ENCODE measurements around the gene KLRD1.
"Not testable (repeated sequence)": the region's sequence is repeated elsewhere in the genome, so short reads cannot be mapped to it uniquely, and the experiment has no call there.

Gene KLRD1

GRCh38 chr12:10339053-10339840, 31.6 kb downstream of the KLRD1 start:
- no peak for DNase-seq

DNA sequence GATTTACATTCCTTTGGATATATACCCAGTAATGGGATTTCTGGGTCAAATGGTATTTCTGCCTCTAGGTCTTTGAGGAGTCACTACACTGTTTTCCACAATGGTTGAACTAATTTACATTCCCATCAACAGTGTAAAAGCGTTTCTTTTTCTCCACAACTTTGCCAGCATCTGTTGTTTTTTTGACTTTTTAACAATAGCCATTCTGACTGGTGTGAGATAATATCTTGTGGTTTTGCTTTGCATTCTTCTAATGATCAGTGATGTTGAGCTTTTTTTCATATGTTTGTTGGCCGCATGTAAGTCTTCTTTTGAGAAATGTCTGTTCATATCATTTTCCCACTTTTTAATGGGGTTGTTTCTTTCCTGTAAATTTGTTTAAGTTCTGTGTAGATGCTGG, 33.3 kb downstream of the KLRD1 start:
- DNase-seq: not testable (repeated sequence)

GRCh38 chr12:10341892-10342509, 34.3 kb downstream of the KLRD1 start:
- peak; percentile 52 for DNase-seq

- not testable (repeated sequence) for DNase-seq
Observed at GRCh38 chr12:10351457-10351856, 43.8 kb downstream of the KLRD1 start.

GRCh38 chr12:10354071-10354470, 46.4 kb downstream of the KLRD1 start:
- DNase-seq: peak; percentile 93

DNA sequence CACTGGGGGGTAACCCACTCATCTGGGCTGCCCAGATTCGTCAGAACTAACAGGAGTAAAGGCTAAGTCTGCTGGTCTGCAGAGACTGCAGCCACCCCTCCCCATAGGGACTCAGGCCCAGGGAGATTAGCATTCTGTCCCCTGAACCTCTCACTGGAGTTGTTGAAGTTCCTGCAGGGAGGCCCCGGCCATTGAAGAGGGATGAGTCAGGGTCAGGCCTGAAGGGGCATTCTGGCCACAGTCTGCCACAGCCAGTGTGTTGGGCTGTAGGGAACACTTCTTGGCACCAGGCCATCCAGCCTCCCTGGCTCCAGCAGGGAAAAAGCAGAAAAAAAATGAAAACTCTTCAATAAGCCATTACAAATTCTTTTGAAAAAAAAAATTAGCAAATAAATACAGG, 46.8 kb downstream of the KLRD1 start:
- peak; percentile 98 for DNase-seq

- DNase-seq: peak; percentile 44
Observed at GRCh38 chr12:10358131-10358530, 50.5 kb downstream of the KLRD1 start.

DNA sequence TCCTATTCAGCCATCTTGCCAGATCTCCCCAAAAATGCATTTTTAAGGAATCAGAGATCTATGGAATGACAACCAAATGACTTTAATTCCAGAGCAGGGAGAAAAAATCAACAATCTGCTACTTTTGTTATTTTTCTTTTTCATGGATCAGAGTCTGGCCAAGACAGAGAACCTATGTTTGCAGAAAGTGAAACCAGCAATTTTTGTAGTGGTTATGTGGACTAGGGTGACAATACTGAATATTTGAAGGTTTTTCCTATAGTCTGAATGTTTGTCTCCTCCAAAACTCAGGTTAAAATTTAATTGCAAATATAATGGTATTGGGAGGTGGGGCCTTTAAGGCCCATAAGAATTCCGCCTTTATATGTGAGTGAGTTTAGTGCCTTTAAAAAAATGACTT, 51.3 kb downstream of the KLRD1 start:
- no peak for DNase-seq

- DNase-seq: peak; percentile 78
Observed at GRCh38 chr12:10361084-10361483, 53.4 kb downstream of the KLRD1 start.

DNA sequence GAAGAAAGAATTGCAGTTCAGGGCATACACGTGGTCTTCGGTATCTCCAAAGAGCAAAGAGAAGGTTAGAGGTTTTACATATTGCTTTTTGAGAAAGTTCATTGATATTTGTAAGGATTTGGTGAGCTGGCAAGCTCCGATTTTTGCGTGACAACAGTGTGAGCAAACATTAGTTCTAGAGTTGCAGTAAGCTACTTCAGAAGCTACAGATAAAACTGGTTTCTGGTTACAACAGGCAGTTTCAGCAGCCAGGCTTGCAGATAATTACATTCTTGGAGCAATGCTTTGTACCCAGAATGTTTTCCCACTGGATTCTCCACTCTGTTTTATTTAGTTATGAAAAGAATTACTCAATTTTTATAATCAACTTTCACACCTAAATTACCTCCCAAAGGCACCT, 54.0 kb downstream of the KLRD1 start:
- DNase-seq: peak; percentile 94

DNA sequence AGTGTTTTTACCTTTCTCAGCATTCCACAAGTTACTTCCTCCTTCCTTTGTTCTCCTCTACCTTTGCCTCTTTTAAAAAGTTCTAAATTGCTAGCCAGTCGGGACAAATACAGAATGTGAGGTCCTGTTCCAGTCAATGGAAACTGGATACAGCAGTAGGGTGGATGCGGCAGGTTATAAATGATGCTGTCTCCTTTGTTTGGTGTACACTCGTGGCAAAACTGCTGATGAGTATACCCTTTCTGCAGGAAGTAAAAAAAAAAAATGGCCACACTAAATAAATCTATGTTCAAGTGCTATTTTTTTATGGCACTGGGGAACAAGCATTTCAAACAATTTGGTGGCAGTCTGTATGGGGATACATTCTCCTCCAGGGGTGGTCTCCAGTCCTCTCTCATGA, 54.7 kb downstream of the KLRD1 start:
- DNase-seq: peak; percentile 91

- peak; percentile 72 for DNase-seq
Observed at GRCh38 chr12:10362828-10363657, 55.4 kb downstream of the KLRD1 start.

- DNase-seq: peak; percentile 76
Observed at GRCh38 chr12:10363658-10363913, 55.9 kb downstream of the KLRD1 start.

- DNase-seq: peak; percentile 95
Observed at GRCh38 chr12:10363914-10364814, 56.5 kb downstream of the KLRD1 start.

DNA sequence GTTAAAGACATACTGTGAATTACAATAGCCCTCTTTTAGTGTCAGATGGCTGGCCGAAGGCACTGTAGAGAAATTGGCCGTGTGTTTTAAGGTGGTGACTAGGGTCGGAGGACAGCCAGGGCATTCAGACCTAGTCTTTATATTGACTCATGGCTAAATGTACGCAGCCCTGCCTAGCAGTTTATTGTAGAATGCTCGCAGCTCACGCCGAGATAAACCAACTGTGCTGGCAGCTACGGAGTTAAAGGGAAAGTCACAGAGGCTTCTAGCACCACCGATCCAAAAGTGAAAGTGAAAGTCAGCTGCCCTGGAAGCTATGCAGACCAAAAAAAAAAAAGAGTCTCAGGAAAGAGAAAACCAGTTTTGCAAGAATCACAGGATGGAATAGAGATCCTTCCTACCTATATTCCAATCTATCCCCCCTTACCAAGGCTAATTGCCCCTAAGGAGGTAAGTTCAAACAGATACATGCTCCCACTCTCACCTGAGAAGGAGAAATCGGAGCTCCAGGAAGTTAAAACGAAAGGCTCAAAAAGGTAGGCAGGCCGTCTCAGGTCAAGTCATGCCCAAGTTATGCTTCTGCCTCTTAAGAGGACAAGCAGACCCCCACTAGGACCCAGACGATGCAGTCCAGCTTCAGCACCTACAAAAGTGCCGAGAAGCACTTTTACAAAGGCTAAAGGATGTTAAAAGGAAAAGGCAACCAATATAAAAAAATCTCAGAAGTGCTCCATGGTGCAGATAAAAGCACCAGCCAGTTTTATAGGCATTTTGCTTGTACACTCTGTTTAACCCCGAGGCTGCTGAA, 57.3 kb downstream of the KLRD1 start:
- peak; percentile 99 for DNase-seq

DNA sequence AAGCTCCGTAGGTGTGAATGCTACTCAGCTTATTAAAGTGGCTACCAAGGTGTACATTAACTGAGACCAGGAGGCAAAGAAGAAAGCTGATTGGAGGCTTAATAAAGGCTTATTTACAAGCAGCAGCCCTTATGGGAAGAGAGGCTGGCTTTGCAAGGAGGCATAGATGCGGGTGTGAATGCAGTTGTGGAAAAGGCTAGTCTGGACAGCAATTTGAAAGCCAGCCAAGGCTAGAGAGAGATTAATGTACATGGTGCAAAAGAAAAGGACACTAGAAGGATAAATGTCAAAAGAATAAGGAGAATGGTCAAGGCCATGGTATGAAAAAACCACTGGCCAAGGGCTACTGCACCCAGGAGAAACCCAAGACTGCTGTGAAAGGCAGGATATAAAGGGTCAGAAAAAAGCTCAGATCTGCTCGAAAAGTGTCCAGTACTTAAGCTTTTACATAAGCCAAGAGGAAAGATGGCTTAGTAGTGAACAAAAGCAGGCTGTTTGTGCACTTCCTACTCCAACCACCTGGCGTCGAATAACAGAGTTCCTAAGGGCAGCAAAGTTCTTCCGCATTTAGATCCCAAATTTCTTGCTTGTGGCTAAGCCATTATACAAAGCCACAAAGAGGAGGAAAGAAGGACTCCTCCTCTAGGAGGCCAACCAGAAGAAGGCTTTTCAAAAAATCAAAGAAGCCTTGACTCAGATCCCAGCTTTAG, 58.2 kb downstream of the KLRD1 start:
- DNase-seq: peak; percentile 83

DNA sequence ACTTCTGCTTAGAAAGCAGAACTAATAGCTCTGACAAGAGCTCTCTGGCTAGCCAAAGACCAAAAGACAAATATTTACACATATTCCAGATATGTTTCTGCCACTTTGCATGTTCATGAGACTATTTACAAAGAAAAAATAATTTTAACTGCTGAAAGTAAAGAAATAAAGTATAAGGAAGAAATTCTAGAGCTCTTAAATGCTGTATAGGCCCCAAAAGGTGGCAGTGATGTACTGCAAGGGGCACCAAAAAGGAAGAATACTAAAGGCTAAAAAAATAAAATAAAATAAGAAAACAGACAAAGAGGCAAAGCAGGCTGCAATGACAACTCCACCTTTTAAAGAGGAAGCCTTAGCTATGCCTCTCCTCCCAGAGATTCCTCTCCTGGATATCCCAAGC, 59.2 kb downstream of the KLRD1 start:
- DNase-seq: peak; percentile 90

DNA sequence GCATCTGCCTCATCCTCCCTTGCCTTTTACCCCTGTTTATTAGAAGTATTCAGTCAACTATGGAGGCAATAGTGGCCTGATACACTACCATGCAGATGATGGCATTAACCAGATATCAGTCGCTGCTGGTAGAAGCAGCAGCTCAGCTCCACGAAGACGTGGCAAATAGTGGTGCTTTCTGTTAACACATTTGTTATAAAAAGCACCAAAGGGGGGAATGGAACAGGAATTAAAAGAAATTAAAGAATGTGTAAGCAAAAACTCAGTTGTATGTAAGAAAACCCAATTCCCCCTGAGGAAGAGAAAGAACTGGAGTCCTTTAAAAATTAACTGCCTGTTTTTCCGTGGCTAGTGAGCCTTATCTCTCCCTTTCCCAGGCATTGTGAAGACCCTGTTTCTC, 60.0 kb downstream of the KLRD1 start:
- DNase-seq: not testable (repeated sequence)

DNA sequence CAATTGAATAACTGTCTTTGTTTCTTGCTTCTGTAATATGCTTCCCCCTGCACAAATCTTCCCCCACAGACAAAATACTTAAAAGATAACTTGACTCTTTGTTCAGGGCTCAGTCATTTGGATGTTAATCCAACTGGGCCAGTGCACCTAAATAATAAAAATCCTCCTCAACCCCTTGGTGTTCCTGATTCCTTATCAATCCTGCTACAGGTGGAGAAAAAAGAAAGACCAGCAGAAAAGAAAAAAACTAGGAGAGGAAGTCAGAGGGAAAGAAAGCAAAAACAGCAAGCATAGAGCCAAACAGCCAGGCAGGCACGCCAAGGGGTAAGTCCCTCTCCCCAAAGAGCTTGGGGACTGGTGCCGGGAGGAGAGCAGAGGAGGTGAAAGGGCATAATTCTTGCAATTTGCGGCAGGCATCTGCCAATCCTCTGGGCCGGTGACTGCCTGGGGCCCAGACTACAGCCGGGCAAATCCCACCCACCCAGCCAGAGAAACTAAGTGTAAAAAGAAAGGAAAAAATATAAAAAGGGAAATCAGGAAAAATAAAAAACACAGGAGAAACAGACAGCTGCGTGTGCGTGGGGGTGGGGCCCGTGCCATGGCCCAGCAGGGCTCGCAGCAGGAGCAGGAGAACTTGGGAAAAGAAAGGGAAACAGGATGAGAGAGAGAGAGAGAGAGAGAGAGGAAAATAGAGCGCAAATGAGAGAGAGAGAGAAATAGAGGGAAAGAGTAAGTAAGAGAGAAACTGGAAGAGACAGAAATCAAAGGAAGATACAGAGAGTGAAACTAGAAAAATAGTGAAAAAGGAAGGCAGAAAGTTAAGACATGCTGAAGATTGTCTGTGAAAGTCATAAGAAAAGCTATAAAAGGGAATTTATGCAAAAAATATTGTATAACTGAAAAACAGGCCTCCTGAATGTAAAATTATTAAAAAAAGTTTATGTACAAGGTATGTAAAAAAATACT, 60.8 kb downstream of the KLRD1 start:
- no peak for DNase-seq

Measured in DMS53 (cell line).